Astrocyte (in vitro differentiated cells and primary cell): ENCODE measurements around the gene COG5.

Experiments used
- CTCF ChIP-seq: IDR thresholded peaks from 2 replicates; pipeline ENCODE4 v1.5.1; 2011; ENCODE audit warnings: low read depth, mild to moderate bottlenecking, inconsistent platforms, low read length, moderate library complexity; ENCODE audit not compliant: insufficient read depth
- EZH2 ChIP-seq: IDR thresholded peaks from 2 replicates; pipeline ENCODE4 v1.6.1; 2012; ENCODE audit warnings: mild to moderate bottlenecking, low read length, inconsistent platforms; ENCODE audit not compliant: insufficient read depth

- TF ChIP-seq CTCF: no peak
- TF ChIP-seq EZH2: no peak
Observed at GRCh38 chr7:107248551-107249316, 315.0 kb downstream of the COG5 start.
